ENCODE measurements around the gene ZEB2.

The ZEB2 gene

DNA sequence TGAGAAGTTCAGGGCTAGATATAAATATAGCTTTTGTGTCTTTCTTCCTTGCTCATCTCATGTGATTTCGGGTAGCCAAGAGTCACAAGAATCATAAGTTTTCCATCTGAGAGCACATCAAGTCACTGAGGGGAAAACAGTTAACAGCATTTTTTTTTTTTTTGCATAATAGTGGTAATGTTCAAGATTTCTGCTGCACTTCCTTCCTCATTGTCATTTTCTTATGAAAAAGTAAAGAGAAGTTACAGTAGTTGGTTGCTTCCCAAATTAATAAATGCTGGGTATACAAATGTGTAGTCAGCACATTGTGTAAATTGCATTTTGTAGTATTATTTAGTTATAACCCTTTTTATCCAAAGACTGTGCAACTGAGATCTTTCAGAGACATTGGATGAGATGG is 93.6 kb downstream of the ZEB2 start:
- DNase-seq (ENCODE audit: low read depth in 3 of 3), result no peak

- no peak for DNase-seq (ENCODE audit: low read depth in 3 of 3)
Measured at GRCh38 chr2:144424559-144425240, 95.2 kb downstream of the ZEB2 start.

DNA sequence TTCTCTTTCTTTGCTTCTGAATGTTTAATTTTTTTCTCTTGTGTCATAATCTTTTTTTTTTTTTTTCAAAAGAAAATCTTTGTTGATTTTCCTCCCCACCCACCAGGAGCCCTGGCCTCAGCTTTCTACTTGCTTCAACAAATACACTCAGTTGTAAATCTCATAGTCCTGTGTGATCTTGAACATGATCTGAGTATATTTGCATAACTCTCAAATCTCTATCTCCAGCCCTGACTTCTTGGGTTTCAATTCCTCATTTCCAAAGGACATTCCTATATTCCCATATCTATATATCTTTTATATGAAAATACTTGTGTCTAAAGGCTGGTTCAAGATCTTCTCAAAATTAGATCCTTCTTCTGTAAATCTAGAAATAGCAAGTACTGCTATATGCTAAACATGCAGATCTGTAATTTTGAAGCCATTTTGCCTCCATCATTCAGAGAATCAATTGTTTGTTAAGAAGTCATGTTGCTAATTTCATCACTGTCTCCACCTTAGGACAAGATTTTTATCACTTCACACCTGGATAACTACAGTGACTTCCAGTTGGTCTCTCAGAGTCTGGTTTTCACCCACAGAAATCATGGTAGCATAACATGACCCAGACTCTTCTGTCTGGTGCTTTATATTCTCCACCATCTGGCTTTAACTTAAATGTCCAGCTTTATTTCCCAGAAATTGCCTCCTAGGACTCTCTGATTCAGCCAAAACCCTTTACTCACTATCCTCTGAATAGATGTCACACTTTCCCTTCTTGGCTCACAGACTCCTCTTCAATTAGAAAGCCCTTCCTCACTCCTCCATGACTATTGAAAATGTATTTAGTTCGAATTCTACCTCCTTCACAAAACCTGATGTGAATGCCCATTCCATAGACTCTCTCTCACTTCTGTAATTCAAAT is 98.1 kb downstream of the ZEB2 start:
- DNase-seq (ENCODE audit: low read depth in 3 of 3), result no peak

DNA sequence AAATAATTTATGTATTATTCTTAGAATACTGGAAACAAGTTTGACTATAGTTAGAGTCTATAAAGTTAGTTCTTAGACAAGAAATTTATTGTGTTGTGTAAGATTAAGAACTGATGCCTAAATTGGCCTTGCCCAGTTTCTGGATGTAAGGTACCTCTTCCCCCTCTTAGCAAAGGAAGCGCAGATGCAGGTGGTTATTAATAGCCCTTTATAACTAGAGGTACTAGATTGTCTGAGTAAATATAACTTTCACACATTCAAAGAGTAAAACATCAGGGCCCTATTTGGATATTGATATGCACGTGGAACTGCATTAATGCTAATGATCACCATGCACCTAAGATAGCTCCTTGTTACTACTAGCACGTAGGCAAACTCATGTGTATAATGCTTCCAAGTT is 100.7 kb downstream of the ZEB2 start:
- DNase-seq (ENCODE audit: low read depth in 3 of 3), result no peak

DNA sequence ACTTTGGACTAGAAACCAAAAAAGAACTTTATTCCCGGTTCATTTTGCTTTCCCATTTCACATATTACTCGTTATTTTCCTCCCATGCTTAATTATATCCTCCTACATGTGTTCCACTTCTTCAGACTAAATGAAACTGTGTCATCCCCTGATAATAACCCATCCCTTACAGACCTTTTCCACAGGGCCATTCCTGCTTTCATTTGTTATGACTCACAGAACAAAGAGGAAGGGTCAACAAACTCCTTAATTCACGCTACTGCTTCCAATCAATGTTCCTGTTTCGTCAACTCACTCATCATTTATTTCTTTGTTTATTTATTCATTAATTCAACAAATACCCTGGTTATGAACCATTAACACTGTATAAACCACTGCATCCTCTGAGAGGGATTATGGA is 104.5 kb downstream of the ZEB2 start:
- no peak for DNase-seq (ENCODE audit: low read depth in 3 of 3)

- DNase-seq (ENCODE audit: low read depth in 3 of 3), result no peak
Measured at GRCh38 chr2:144414324-144414845, 105.5 kb downstream of the ZEB2 start.

- no peak for DNase-seq (ENCODE audit: low read depth in 3 of 3)
Measured at GRCh38 chr2:144412709-144413108, 107.2 kb downstream of the ZEB2 start.

DNA sequence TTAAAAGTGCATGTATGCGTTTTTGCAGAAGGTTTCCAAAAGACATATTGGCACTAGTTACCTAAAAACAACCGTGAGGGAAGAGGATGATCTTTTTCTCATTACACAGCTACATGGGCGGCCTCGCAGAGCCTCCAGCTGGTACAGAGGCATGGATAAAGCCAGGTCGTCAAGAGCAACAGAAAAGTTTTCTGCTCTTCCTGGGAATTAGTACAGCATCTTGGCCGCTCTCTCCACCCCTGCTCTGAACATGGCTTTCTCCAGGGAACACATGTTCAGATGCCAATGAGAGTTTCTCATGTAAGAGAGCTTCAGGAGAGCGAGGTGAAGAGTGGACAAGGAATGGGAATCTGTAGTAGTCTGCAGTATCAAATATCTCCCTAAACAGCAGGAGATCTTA is 108.4 kb downstream of the ZEB2 start:
- DNase-seq (ENCODE audit: low read depth in 3 of 3), result no peak

GRCh38 chr2:144409241-144409640 is 110.7 kb downstream of the ZEB2 start:
- no peak for DNase-seq (ENCODE audit: low read depth in 3 of 3)

- DNase-seq (ENCODE audit: low read depth in 3 of 3), result no peak
Measured at GRCh38 chr2:144407262-144407661, 112.7 kb downstream of the ZEB2 start.

DNA sequence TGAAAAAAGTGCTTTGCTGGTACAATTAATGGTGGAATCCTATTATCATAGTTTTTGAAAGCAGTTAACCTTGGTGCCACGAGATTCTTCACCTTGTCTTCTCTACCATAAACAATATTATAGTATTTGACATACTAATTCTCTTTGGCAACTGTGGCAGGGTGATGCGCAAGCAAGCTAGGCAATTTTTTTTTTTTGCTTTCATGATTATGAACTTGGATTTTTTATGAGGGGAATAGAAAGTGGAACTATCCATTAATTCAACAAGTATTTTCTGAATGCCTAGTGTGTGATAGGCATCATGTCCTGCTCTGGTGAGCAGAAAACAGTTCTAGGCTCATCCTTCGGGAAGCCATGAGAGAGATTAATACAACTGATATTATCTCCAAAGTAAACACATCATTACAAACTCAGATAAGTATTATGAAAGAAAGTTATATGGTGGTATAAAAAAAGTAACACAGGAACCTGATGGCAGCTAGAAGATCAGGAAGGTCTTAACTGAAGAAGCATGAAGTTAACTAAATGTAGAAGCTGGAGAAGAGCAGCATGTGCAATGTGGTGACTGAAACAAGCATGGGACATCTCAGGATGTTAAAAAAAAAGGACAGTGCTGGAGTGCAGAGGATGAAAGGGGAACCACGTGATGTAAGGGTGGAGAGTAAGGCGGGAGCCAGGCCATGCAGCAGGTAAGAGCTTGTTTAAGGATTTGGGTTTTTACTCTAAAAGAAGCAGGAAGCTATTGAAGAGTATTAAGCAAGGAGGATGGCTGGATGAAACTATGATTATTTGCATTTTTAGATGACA is 113.7 kb downstream of the ZEB2 start:
- DNase-seq (ENCODE audit: low read depth in 3 of 3), result no peak

DNA sequence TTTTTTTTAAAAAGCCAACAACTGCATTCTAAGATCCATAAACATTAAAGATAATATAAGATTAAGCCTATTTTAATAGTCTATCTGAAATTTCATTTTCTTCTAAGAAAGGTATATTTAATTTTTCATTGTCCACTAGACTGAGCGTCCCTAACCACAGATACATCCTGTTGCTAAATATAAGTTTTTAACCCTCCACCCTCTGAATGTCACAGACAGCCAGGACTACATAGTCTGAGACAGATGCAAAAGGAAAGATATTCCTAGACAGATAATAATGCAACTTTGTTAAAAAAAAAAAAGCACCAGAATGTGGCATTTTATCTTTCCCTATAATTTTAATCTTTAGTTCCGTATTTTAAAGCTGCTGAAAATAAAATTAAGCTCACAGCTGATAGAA is 114.6 kb downstream of the ZEB2 start:
- DNase-seq (ENCODE audit: low read depth in 3 of 3), result no peak

DNA sequence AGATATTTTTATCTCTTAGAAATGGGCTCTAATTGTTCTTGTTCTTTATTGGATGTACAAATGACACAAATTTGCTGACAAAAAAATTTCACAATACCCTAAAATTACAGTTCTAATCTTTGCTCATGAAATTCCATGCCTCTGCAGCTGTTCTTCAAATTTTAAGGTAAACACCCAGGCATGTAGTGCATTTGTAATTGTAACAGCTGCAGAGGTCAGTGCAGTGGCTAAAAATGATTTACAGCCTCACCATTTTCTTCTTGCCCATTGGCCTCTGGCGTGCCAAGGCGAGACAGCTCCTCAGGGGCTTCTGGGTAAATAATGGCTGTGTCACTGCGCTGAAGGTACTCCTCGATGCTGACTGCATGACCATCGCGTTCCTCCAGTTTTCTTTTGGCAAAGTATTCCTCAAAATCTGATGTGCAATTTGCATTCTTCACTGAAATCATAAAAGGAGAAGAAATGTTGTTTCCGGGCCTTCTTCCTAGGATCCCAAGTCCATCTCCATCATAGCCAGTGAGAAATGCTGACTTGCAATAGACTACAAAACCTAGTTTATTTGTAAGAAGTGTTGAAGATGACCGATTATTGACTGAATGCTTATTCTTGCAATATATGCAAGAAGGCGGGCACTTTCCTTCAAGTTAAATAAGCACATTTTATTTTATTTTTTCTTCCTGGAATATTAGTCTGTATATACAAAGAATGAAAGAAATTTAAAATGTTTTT is 115.2 kb downstream of the ZEB2 start:
- no peak for DNase-seq (ENCODE audit: low read depth in 3 of 3)

DNA sequence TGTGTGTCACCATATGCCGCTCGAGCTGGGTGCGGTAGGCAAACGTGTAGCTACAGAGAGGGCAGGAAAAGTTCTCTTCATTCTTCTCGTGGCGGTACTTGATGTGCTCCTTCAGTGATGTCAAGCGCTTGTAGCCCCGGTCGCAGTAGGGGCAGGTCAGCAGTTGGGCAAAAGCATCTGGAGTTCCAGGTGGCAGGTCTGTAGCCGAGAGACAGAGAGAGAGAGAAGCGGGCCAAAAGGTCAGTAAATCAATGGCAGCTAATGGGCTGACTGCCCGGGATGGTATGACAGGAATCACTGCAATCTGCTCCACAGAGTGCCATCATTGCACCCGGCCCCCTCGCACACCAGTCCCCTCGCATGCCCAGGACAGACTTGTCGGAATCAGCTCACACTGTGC is 116.0 kb downstream of the ZEB2 start:
- DNase-seq (ENCODE audit: low read depth in 3 of 3), result no peak

DNA sequence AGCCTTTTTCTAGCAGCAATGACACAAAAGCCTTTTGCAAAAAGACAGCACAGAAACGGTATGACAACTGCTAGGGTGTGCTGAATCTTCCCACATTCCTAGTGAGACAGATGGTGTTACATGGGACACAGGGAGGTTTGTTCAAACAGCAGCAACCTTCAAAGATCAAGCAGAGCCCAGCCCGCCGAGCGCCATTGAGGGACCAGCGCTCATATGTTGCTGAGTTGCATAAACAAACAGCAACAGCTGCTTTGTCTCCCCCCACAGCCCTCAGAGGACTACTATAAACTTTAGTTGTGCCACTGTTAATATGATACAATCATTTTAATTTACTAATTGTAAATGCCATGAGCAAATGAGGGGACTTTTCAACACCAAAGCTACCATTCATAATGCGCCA is 117.7 kb downstream of the ZEB2 start:
- DNase-seq (ENCODE audit: low read depth in 3 of 3), result no peak

- DNase-seq (ENCODE audit: low read depth in 3 of 3), result no peak
Measured at GRCh38 chr2:144401036-144401435, 118.9 kb downstream of the ZEB2 start.

GRCh38 chr2:144396318-144396717 is 123.6 kb downstream of the ZEB2 start:
- DNase-seq (ENCODE audit: low read depth in 3 of 3), result no peak

GRCh38 chr2:144390424-144391020 is 129.4 kb downstream of the ZEB2 start:
- no peak for DNase-seq (ENCODE audit: low read depth in 3 of 3)

DNA sequence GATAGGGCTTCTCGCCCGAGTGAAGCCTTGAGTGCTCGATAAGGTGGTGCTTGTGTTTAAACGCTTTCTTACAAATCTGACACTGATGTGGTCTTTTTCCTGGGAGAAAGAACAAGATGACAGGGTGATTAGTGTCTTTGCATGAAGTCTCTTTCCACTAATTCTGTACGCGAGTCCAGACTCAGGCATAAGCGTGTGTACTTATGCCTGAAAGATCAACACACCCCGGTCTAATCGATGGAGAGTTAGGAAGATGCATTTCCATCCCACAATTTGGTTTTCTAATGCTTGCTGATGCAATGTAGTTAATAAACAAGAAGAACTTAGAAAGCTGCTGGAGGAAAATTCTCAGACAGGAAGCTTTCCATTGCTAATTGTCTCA is 130.0 kb downstream of the ZEB2 start:
- no peak for DNase-seq (ENCODE audit: low read depth in 3 of 3)

DNA sequence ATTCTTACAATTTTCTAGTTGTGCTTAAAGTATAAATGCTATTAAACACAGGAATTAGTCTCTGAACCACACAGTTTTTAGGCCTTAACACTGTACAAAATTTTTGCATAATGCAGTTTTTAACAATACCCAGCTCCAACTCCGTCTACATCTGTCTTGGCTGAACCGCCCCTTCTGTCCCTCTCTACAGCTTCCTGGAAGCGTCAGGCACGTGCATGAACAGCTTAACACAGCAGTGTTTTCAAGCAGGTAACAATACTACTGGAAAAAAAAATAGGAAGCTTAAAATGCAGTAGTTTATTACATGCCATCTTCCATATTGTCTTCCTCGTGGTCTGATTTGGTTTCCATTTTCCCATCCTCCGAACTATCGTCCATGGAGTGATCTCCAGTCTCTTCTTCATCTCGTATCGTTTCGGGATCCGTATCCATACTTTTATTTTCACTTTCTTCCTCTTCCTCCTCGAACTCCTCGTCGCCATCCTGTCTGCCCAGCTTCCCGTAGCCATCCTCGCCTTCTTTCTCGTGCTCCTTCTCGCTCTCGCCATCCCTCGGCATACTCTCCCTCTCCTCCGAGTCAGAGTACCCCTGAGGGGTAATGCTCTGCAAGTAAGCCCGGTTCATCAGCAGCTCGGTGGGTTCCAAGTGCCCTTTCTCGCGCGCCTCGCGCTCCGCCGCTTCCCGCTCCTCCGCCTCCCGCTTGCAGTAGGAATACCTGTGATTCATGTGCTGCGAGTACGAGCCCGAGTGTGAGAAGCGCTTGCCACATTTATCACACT is 130.6 kb downstream of the ZEB2 start:
- DNase-seq (ENCODE audit: low read depth in 3 of 3), result no peak
